CD8-positive, alpha-beta memory T cell (primary cell): ENCODE measurements around the gene CYP27C1. TPM values are rescaled to one million over a fixed set of nuclear protein-coding genes. Genes with fewer than 3 reads are reported as not detected.
"Not testable (repeated sequence)": the region's sequence is repeated elsewhere in the genome, so short reads cannot be mapped to it uniquely, and the experiment has no call there.

Experiments
- CTCF ChIA-PET: fragments of 350-600 bp; sonication (Branson Sonifier 250); formaldehyde crosslinking; loops from one replicate; lab custom pipeline; 2021; ENCODE audit warnings: antibody characterized with exemption; lab: Charles Lee
- POLR2A ChIA-PET: fragments of 350-600 bp; sonication (Branson Sonifier 250); formaldehyde crosslinking; loops from one replicate; lab custom pipeline; 2021; ENCODE audit warnings: antibody characterized with exemption; lab: Charles Lee
- DNase-seq, 5 donors: peaks; one replicate each; pipeline versions ENCODE4 v3.0.0 to v3.0.0-alpha.2; 2020 to 2022; ENCODE audit warnings: mixed read lengths in 1 of 5
- H3K27ac ChIP-seq: one replicate; pipeline ENCODE4 v1.7.0; 2013; ENCODE audit warnings: low read depth, mild to moderate bottlenecking, low read length, moderate library complexity
- H3K27me3 ChIP-seq: 2 replicates; pipeline ENCODE4 v1.7.0; 2013; ENCODE audit warnings: low read length, mild to moderate bottlenecking; ENCODE audit not compliant: insufficient read depth, poor library complexity, severe bottlenecking
- H3K36me3 ChIP-seq: 2 replicates; pipeline ENCODE4 v1.7.0; 2013; ENCODE audit warnings: mild to moderate bottlenecking, low read length, moderate library complexity; ENCODE audit not compliant: insufficient read depth
- H3K4me1 ChIP-seq: 2 replicates; pipeline ENCODE4 v1.7.0; 2013; ENCODE audit warnings: mild to moderate bottlenecking, low read length, moderate library complexity; ENCODE audit not compliant: insufficient read depth
- H3K4me3 ChIP-seq: 2 replicates; pipeline ENCODE4 v1.7.0; 2013; ENCODE audit warnings: mild to moderate bottlenecking, low read length
- H3K9me3 ChIP-seq: 2 replicates; pipeline ENCODE4 v1.7.0; 2013; ENCODE audit warnings: mild to moderate bottlenecking, low read length
- H3K27ac Mint-ChIP-seq, 8 donors: one replicate each; pipeline ENCODE4 v1.8.0; 2020 to 2021; ENCODE audit warnings: mixed read lengths in 8 of 8, mild to moderate bottlenecking in 6 of 8, inconsistent platforms in 3 of 8, moderate library complexity in 3 of 8
- H3K27me3 Mint-ChIP-seq, 2 donors: one replicate each; pipeline ENCODE4 v1.8.0; 2020 to 2021; ENCODE audit warnings: mixed read lengths in 2 of 2, mild to moderate bottlenecking in 1 of 2, moderate library complexity in 1 of 2
- H3K36me3 Mint-ChIP-seq, 3 donors: one replicate each; pipeline ENCODE4 v1.8.0; 2020 to 2021; ENCODE audit warnings: mixed read lengths in 3 of 3, inconsistent platforms in 1 of 3, mild to moderate bottlenecking in 1 of 3
- H3K4me1 Mint-ChIP-seq, 3 donors: one replicate each; pipeline ENCODE4 v1.8.0; 2020 to 2021; ENCODE audit warnings: mixed read lengths in 3 of 3, inconsistent platforms in 1 of 3, mild to moderate bottlenecking in 1 of 3
- H3K4me3 Mint-ChIP-seq, 7 donors: one replicate each; pipeline ENCODE4 v1.8.0; 2020 to 2021; ENCODE audit warnings: mixed read lengths in 7 of 7, mild to moderate bottlenecking in 6 of 7, moderate library complexity in 4 of 7, inconsistent platforms in 2 of 7
- H3K9me3 Mint-ChIP-seq, 5 donors: one replicate each; pipeline ENCODE4 v1.8.0; 2020 to 2022; ENCODE audit warnings: mixed read lengths in 5 of 5, mild to moderate bottlenecking in 3 of 5, moderate library complexity in 2 of 5, inconsistent platforms in 1 of 5
- polyA plus RNA-seq: library from polyadenylated mRNA; unstranded; fragments of 300-500 nt; fragmentation: Illumina TruSeq; gene quantifications from one replicate; pipeline ENCODE4 v1.2.3, GENCODE V29; 2021
- total RNA-seq, 2 experiments: library from RNA; stranded (reverse); gene quantifications; one replicate each; pipeline ENCODE4 v1.2.3, GENCODE V29; 2021

The CYP27C1 gene
- total and polyA plus RNA-seq, 3 experiments from 2014 or later = not detected

- H3K27me3 ChIP-seq, H3K4me3 Mint-ChIP-seq, H3K9me3 ChIP-seq, H3K4me1 Mint-ChIP-seq, H3K27ac Mint-ChIP-seq, H3K4me1 ChIP-seq, DNase-seq, H3K27me3 Mint-ChIP-seq, H3K36me3 ChIP-seq, CTCF ChIA-PET, POLR2A ChIA-PET, H3K4me3 ChIP-seq, H3K27ac ChIP-seq: not testable (repeated sequence)
- Mint-ChIP-seq H3K36me3 (peaks cover 9 to 23% (median 9%) of the 10 kb centered on the region in 3 donors), H3K9me3 (peaks cover 5 to 20% (median 11%) of the 10 kb centered on the region in 5 donors)
Observed at GRCh38 chr2:127241184-127241583, 21.1 kb upstream of the CYP27C1 start.

- Histone ChIP-seq H3K27me3 (no peaks in the 10 kb centered on the region), H3K36me3 (no peaks in the 10 kb centered on the region), H3K27ac (no peak overlapping the region), H3K4me1 (no peaks in the 10 kb centered on the region), H3K9me3 (no peaks in the 10 kb centered on the region), H3K4me3 (no peak overlapping the region)
- H3K4me3 Mint-ChIP-seq = no peak overlapping the region
- peaks cover 5 to 20% (median 11%) of the 10 kb centered on the region in 5 donors for H3K9me3 Mint-ChIP-seq
- no peaks in the 10 kb centered on the region for H3K4me1 Mint-ChIP-seq
- no peak overlapping the region for H3K27ac Mint-ChIP-seq
- H3K27me3 Mint-ChIP-seq = no peaks in the 10 kb centered on the region
- no peak for DNase-seq
- ChIA-PET POLR2A (no interaction called here), CTCF (no interaction called here)
- peaks cover 9 to 24% (median 9%) of the 10 kb centered on the region in 3 donors for H3K36me3 Mint-ChIP-seq
Observed at GRCh38 chr2:127239395-127239794, 19.3 kb upstream of the CYP27C1 start.

- Mint-ChIP-seq H3K36me3 (peaks cover 9 to 29% (median 9%) of the 10 kb centered on the region in 3 donors), H3K9me3 (peaks cover 5 to 20% (median 11%) of the 10 kb centered on the region in 5 donors)
- DNase-seq, H3K27ac Mint-ChIP-seq, H3K27me3 ChIP-seq, H3K36me3 ChIP-seq, H3K27me3 Mint-ChIP-seq, POLR2A ChIA-PET, H3K27ac ChIP-seq, H3K4me3 Mint-ChIP-seq, H3K9me3 ChIP-seq, H3K4me3 ChIP-seq, CTCF ChIA-PET, H3K4me1 Mint-ChIP-seq, H3K4me1 ChIP-seq: not testable (repeated sequence)
Observed at GRCh38 chr2:127237768-127238167, 17.7 kb upstream of the CYP27C1 start.

DNA sequence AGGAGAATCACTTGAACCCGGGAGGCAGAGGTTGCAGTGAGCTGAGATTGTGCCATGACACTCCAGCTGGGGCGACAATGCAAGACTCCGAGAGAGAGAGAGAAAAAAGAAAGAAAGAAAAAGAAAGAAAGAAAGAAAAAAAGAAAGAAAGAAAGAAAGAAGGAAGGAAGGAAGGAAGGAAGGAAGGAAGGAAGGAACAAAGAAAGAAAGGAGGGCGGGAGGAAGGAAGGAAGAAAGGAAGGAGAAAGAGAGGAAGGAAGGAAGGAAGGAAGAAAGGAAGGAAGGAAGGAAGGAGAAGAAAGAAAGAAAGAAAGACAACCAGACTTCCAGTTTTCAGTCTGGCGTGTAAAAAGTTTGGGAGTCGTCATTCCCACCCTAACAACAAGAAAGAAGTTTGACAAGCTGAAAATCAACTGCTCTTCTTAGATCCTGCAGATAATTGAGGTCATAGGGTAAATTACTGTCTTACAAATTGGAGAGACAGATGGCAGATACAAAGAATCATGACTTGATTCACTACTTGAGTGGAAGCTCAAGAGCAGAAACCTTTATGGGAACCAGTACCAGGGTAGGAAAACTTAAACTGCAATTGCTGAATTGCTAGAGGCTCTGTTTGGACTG lies 15.1 kb upstream of the CYP27C1 start:
- Histone ChIP-seq H3K9me3 (no peaks in the 10 kb centered on the region), H3K4me3 (no peak overlapping the region), H3K4me1 (no peaks in the 10 kb centered on the region), H3K27ac (no peak overlapping the region), H3K36me3 (no peaks in the 10 kb centered on the region), H3K27me3 (no peaks in the 10 kb centered on the region)
- Mint-ChIP-seq H3K9me3 (peaks cover 5 to 15% (median 10%) of the 10 kb centered on the region in 5 donors), H3K4me3 (no peak overlapping the region), H3K4me1 (no peaks in the 10 kb centered on the region), H3K27me3 (peaks cover 0 to 3% of the 10 kb centered on the region in 2 donors), H3K36me3 (peaks cover 5 to 29% (median 9%) of the 10 kb centered on the region in 3 donors), H3K27ac (no peak overlapping the region)
- no peak for DNase-seq
- ChIA-PET CTCF (no interaction called here), POLR2A (no interaction called here)

DNA sequence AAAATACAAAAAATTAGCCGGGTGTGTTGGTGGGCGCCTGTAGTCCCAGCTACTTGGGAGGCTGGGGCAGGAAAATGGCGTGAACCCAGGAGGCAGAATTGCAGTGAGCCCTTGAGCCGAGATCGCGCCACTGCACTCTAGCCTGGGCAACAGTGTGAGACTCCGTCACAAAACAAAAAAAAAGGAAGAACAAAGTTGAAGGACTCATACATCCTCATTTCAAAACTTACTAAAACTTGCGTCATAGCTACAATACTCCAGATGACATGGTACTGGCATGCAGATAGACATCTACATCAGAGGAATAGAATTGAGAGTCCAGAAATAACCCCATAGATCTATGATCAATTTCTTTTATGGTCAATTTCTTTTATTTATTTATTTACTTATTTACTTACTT lies 13.6 kb upstream of the CYP27C1 start:
- Histone ChIP-seq H3K36me3 (no peaks in the 10 kb centered on the region), H3K4me3 (no peak overlapping the region), H3K9me3 (no peaks in the 10 kb centered on the region), H3K27me3 (no peaks in the 10 kb centered on the region), H3K4me1 (no peaks in the 10 kb centered on the region), H3K27ac (no peak overlapping the region)
- ChIA-PET POLR2A (no interaction called here), CTCF (no interaction called here)
- Mint-ChIP-seq H3K27me3 (peaks cover 4 to 13% of the 10 kb centered on the region in 2 donors), H3K36me3 (peaks cover 3 to 25% (median 7%) of the 10 kb centered on the region in 3 donors), H3K4me3 (no peak overlapping the region), H3K27ac (no peak overlapping the region), H3K9me3 (peaks cover 5 to 15% (median 10%) of the 10 kb centered on the region in 5 donors), H3K4me1 (no peaks in the 10 kb centered on the region)
- no peak for DNase-seq

GRCh38 chr2:127231130-127231865 lies 11.2 kb upstream of the CYP27C1 start:
- ChIA-PET POLR2A (no interaction called here), CTCF (no interaction called here)
- H3K36me3 Mint-ChIP-seq = peaks cover 0 to 23% (median 0%) of the 10 kb centered on the region in 3 donors
- Histone ChIP-seq H3K27ac (no peak overlapping the region), H3K4me1 (no peaks in the 10 kb centered on the region), H3K4me3 (no peak overlapping the region), H3K9me3 (no peaks in the 10 kb centered on the region), H3K36me3 (no peaks in the 10 kb centered on the region), H3K27me3 (no peaks in the 10 kb centered on the region)
- peaks cover 3 to 15% (median 10%) of the 10 kb centered on the region in 5 donors for H3K9me3 Mint-ChIP-seq
- peaks cover 9 to 32% of the 10 kb centered on the region in 2 donors for H3K27me3 Mint-ChIP-seq
- no peak overlapping the region for H3K27ac Mint-ChIP-seq
- H3K4me3 Mint-ChIP-seq = no peak overlapping the region
- H3K4me1 Mint-ChIP-seq = peaks cover 0 to 6% (median 4%) of the 10 kb centered on the region in 3 donors
- no peak for DNase-seq

GRCh38 chr2:127229555-127229954 lies 9.5 kb upstream of the CYP27C1 start:
- Histone ChIP-seq H3K27ac (no peak overlapping the region), H3K4me3 (no peak overlapping the region), H3K9me3 (no peaks in the 10 kb centered on the region), H3K36me3 (no peaks in the 10 kb centered on the region), H3K27me3 (no peaks in the 10 kb centered on the region), H3K4me1 (no peaks in the 10 kb centered on the region)
- Mint-ChIP-seq H3K4me3 (no peak overlapping the region), H3K9me3 (peaks cover 3 to 17% (median 11%) of the 10 kb centered on the region in 5 donors), H3K4me1 (peaks cover 0 to 7% (median 5%) of the 10 kb centered on the region in 3 donors), H3K27ac (no peak overlapping the region), H3K27me3 (peaks cover 18 to 48% of the 10 kb centered on the region in 2 donors), H3K36me3 (peaks cover 0 to 21% (median 0%) of the 10 kb centered on the region in 3 donors)
- ChIA-PET POLR2A (no interaction called here), CTCF (no interaction called here)
- DNase-seq = no peak

DNA sequence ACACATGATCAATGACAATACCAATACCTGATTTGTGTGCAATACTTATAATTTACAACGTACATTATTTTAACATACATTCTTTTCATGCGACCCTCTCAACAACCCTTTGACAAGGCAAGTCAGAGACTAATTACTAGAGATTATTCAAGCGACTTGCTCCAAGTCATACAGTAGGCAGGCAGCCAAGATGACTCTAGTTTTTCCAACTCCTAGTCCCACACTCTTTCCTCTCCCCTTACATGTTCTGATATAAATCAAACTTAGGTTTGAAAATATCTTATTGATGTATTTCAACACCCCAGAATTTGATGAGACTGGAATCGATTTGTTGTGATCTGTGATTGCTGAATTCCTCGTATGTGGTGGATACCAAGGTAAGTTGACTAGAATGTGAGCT lies 8.0 kb upstream of the CYP27C1 start:
- CTCF ChIA-PET = no interaction called here
- POLR2A ChIA-PET = no interaction called here
- Histone ChIP-seq H3K36me3 (no peaks in the 10 kb centered on the region), H3K27ac (no peak overlapping the region), H3K4me1 (no peaks in the 10 kb centered on the region), H3K4me3 (no peak overlapping the region), H3K9me3 (no peaks in the 10 kb centered on the region), H3K27me3 (no peaks in the 10 kb centered on the region)
- Mint-ChIP-seq H3K4me3 (no peak overlapping the region), H3K27ac (no peak overlapping the region), H3K4me1 (peaks cover 0 to 7% (median 5%) of the 10 kb centered on the region in 3 donors), H3K36me3 (peaks cover 0 to 19% (median 0%) of the 10 kb centered on the region in 3 donors), H3K9me3 (peaks cover 3 to 17% (median 11%) of the 10 kb centered on the region in 5 donors), H3K27me3 (peaks cover 25 to 61% of the 10 kb centered on the region in 2 donors)
- no peak for DNase-seq
